ENCODE measurements around the gene COG1.

The COG1 gene

GRCh38 chr17:73237714-73238113 lies 44.9 kb downstream of the COG1 start:
- H3K9ac ChIP-seq = no peak overlapping the region
- peaks cover 7% of the 10 kb centered on the region for H3K79me2 ChIP-seq
- no peak overlapping the region for H3K4me2 ChIP-seq (ENCODE audit: low read length)
- H3K27me3 ChIP-seq (ENCODE audit: control insufficient read depth, insufficient read depth, low read length) = no peaks in the 10 kb centered on the region
- TF ChIP-seq CTCF (IDR thresholded peaks at IDR 0.05) = no peak
- H3K9me3 ChIP-seq (ENCODE audit: control insufficient read depth, low read length) = no peaks in the 10 kb centered on the region
- H3K4me3 ChIP-seq (ENCODE audit: low read depth, low read length) = no peak overlapping the region
- no peaks in the 10 kb centered on the region for H3K36me3 ChIP-seq (ENCODE audit: control insufficient read depth, insufficient read depth, low read length)
- H3K27ac ChIP-seq = no peak overlapping the region
- no peak overlapping the region for H2AFZ ChIP-seq
- peaks cover 6% of the 10 kb centered on the region for H3K4me1 ChIP-seq

GRCh38 chr17:73240561-73240960 lies 47.7 kb downstream of the COG1 start:
- Histone ChIP-seq H3K9me3 (ENCODE audit: control insufficient read depth, low read length) (no peaks in the 10 kb centered on the region), H3K4me3 (ENCODE audit: low read depth, low read length) (no peak overlapping the region), H2AFZ (no peak overlapping the region), H3K27me3 (ENCODE audit: control insufficient read depth, insufficient read depth, low read length) (no peaks in the 10 kb centered on the region), H3K36me3 (ENCODE audit: control insufficient read depth, insufficient read depth, low read length) (no peaks in the 10 kb centered on the region), H3K4me2 (ENCODE audit: low read length) (peak overlapping the region; percentile 12), H3K9ac (no peak overlapping the region), H3K79me2 (no peaks in the 10 kb centered on the region), H3K27ac (no peak overlapping the region), H3K4me1 (no peaks in the 10 kb centered on the region)
- TF ChIP-seq CTCF (IDR thresholded peaks at IDR 0.05) = no peak

- Histone ChIP-seq H2AFZ (no peak overlapping the region), H3K4me3 (ENCODE audit: low read depth, low read length) (no peak overlapping the region), H3K4me2 (ENCODE audit: low read length) (no peak overlapping the region), H3K27me3 (ENCODE audit: control insufficient read depth, insufficient read depth, low read length) (no peaks in the 10 kb centered on the region), H3K36me3 (ENCODE audit: control insufficient read depth, insufficient read depth, low read length) (no peaks in the 10 kb centered on the region), H3K4me1 (no peaks in the 10 kb centered on the region), H3K79me2 (no peaks in the 10 kb centered on the region), H3K9me3 (ENCODE audit: control insufficient read depth, low read length) (no peaks in the 10 kb centered on the region), H3K27ac (no peak overlapping the region), H3K9ac (no peak overlapping the region)
- TF ChIP-seq CTCF (IDR thresholded peaks at IDR 0.05) = no peak
Measured at GRCh38 chr17:73247726-73248125, 54.9 kb downstream of the COG1 start.

GRCh38 chr17:73248532-73248931 lies 55.7 kb downstream of the COG1 start:
- Histone ChIP-seq H2AFZ (no peak overlapping the region), H3K27me3 (ENCODE audit: control insufficient read depth, insufficient read depth, low read length) (no peaks in the 10 kb centered on the region), H3K27ac (no peak overlapping the region), H3K36me3 (ENCODE audit: control insufficient read depth, insufficient read depth, low read length) (no peaks in the 10 kb centered on the region), H3K4me1 (no peaks in the 10 kb centered on the region), H3K4me3 (ENCODE audit: low read depth, low read length) (no peak overlapping the region), H3K4me2 (ENCODE audit: low read length) (no peak overlapping the region), H3K9me3 (ENCODE audit: control insufficient read depth, low read length) (no peaks in the 10 kb centered on the region), H3K79me2 (no peaks in the 10 kb centered on the region), H3K9ac (no peak overlapping the region)
- no peak for TF ChIP-seq CTCF (IDR thresholded peaks at IDR 0.05)

GRCh38 chr17:73249700-73250099 lies 56.8 kb downstream of the COG1 start:
- Histone ChIP-seq H3K4me3 (ENCODE audit: low read depth, low read length) (no peak overlapping the region), H3K27me3 (ENCODE audit: control insufficient read depth, insufficient read depth, low read length) (no peaks in the 10 kb centered on the region), H3K9me3 (ENCODE audit: control insufficient read depth, low read length) (no peaks in the 10 kb centered on the region)

More at GRCh38 chr17:73249700-73250099, 56.8 kb downstream of the COG1 start:
- Histone ChIP-seq H2AFZ (no peak overlapping the region), H3K9ac (no peak overlapping the region), H3K36me3 (ENCODE audit: control insufficient read depth, insufficient read depth, low read length) (no peaks in the 10 kb centered on the region), H3K27ac (no peak overlapping the region), H3K79me2 (no peaks in the 10 kb centered on the region), H3K4me2 (ENCODE audit: low read length) (no peak overlapping the region), H3K4me1 (no peaks in the 10 kb centered on the region)
- TF ChIP-seq CTCF (IDR thresholded peaks at IDR 0.05) = no peak
